Gastrocnemius medialis (tissue), 4 donors: ENCODE results near the gene PTPRE.

Experiments used
- POLR2A ChIP-seq, 2 donors: fragments of 450-650 bp; IDR thresholded peaks; one replicate each; pipeline ENCODE4 v1.6.1; 2017; ENCODE audit warnings: antibody characterized with exemption in 2 of 2, mild to moderate bottlenecking in 2 of 2, moderate library complexity in 2 of 2
- TF ChIP-seq, protein P1 (sequence below), 5 experiments: fragments of 450-650 bp in 3 of 5; fragments of 200-600 bp in 2 of 5; sonication (generic) in 2 of 5; IDR thresholded peaks in 4 of 5; conservative IDR thresholded peaks in 1 of 5; 1 replicate in 4 of 5; 2 replicates in 1 of 5; pipeline ENCODE4 v1.5.1; 2016 to 2019; ENCODE audit warnings: antibody characterized with exemption in 5 of 5, mild to moderate bottlenecking in 3 of 5, moderate library complexity in 3 of 5

DNA sequence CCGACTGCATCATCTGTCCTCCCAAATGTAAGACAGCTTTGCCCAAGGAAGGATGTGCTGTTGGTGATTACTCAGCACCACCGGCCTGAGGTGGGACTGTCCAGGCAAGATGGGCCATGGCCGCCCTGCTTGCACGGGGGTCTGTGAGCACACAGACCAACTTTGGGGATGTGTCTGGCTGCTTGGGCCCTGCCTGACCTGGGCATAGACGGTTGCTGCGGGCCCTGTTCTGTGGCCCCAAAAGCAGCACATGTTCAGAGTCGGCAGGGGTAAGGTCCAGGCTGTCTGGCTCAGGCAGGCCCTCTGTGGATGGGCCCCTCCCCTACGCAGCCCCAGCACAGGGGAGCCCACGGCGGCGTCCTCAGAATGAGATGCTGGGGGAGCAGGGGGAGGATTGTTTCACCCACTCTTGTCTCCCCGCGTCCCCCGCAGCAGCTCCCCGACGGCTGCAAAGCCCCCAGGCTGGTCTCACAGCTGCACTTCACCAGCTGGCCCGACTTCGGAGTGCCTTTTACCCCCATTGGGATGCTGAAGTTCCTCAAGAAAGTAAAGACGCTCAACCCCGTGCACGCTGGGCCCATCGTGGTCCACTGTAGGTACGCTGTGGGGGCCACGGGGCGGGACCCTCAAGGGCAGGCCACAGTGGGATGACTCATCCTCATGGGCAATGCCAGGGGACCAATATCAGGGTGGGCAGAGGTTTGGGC, 160.9 kb downstream of the PTPRE start:
- TF ChIP-seq, protein P1, sequence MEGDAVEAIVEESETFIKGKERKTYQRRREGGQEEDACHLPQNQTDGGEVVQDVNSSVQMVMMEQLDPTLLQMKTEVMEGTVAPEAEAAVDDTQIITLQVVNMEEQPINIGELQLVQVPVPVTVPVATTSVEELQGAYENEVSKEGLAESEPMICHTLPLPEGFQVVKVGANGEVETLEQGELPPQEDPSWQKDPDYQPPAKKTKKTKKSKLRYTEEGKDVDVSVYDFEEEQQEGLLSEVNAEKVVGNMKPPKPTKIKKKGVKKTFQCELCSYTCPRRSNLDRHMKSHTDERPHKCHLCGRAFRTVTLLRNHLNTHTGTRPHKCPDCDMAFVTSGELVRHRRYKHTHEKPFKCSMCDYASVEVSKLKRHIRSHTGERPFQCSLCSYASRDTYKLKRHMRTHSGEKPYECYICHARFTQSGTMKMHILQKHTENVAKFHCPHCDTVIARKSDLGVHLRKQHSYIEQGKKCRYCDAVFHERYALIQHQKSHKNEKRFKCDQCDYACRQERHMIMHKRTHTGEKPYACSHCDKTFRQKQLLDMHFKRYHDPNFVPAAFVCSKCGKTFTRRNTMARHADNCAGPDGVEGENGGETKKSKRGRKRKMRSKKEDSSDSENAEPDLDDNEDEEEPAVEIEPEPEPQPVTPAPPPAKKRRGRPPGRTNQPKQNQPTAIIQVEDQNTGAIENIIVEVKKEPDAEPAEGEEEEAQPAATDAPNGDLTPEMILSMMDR (IDR thresholded peaks at IDR 0.05 in 4 of 5, conservative IDR thresholded peaks at IDR 0.05 in 1 of 5) = no peak
- TF ChIP-seq POLR2A (IDR thresholded peaks at IDR 0.05) = no peak
